BLaER1 treated with 17β-estradiol and CSF1 and Interleukin-3, amounts not matched to agents 10 nM and 100 nM (cell line): ENCODE data around the gene JPH3.

ENCODE experiments used
- H3K27ac ChIP-seq, 11 experiments: shearing (Covaris generic); formaldehyde crosslinking; 2 replicates each; pipeline ENCODE4 v1.8.1; 2022
- H3K27me3 ChIP-seq, 11 experiments: shearing (Covaris generic); formaldehyde crosslinking; 2 replicates each; pipeline ENCODE4 v1.8.1; 2022
- H3K36me3 ChIP-seq, 11 experiments: shearing (Covaris generic); formaldehyde crosslinking; 2 replicates each; pipeline ENCODE4 v1.8.1; 2022
- H3K4me1 ChIP-seq, 10 experiments: shearing (Covaris generic); formaldehyde crosslinking; 2 replicates each; pipeline ENCODE4 v1.8.1; 2022
- H3K4me2 ChIP-seq, 11 experiments: shearing (Covaris generic); formaldehyde crosslinking; 2 replicates each; pipeline ENCODE4 v1.8.1; 2022
- H3K4me3 ChIP-seq, 10 experiments: shearing (Covaris generic); formaldehyde crosslinking; 2 replicates each; pipeline ENCODE4 v1.8.1; 2022
- H3K9ac ChIP-seq, 11 experiments: shearing (Covaris generic); formaldehyde crosslinking; 2 replicates each; pipeline ENCODE4 v1.8.1; 2022
- H3K9me3 ChIP-seq, 11 experiments: shearing (Covaris generic); formaldehyde crosslinking; replicated peaks in 1 of 11; 2 replicates each; pipeline ENCODE4 v1.8.1; 2022
- H4K20me1 ChIP-seq, 11 experiments: shearing (Covaris generic); formaldehyde crosslinking; 2 replicates each; pipeline ENCODE4 v1.8.1; 2022
- Cebpa-rat ChIP-seq, 11 experiments: shearing (Covaris generic); IDR thresholded peaks; 2 replicates each; pipeline ENCODE4 v1.8.1; 2022

The JPH3 gene

GRCh38 chr16:87729266-87729954 lies 127.1 kb downstream of the JPH3 start:
- H3K36me3 ChIP-seq: peaks cover 40 to 70% (median 52%) of the 10 kb centered on the region in 11 experiments
- no peak for TF ChIP-seq Cebpa-rat (IDR thresholded peaks at IDR 0.05)

GRCh38 chr16:87731607-87732006 lies 129.3 kb downstream of the JPH3 start:
- Histone ChIP-seq H3K4me1 (peaks cover 20 to 26% (median 23%) of the 10 kb centered on the region in 10 experiments), H3K9me3 (no peaks in the 10 kb centered on the region), H3K27me3 (no peaks in the 10 kb centered on the region), H4K20me1 (peaks cover 0 to 57% (median 36%) of the 10 kb centered on the region in 11 experiments; a peak in 19 of 22 replicates), H3K27ac (no peak overlapping the region), H3K9ac (no peak overlapping the region), H3K4me3 (no peak overlapping the region), H3K36me3 (peaks cover 51 to 87% (median 70%) of the 10 kb centered on the region in 11 experiments), H3K4me2 (no peak overlapping the region)
- TF ChIP-seq Cebpa-rat (IDR thresholded peaks at IDR 0.05): no peak

More at GRCh38 chr16:87729266-87729954, 127.1 kb downstream of the JPH3 start:
- Histone ChIP-seq H3K27me3 (no peaks in the 10 kb centered on the region), H3K9me3 (no peaks in the 10 kb centered on the region), H4K20me1 (peaks cover 4 to 36% (median 18%) of the 10 kb centered on the region in 11 experiments; a peak in 18 of 22 replicates), H3K4me2 (no peak overlapping the region), H3K4me1 (peaks cover 35 to 42% (median 39%) of the 10 kb centered on the region in 10 experiments), H3K9ac (no peak overlapping the region; a peak in 1 of 22 replicates), H3K4me3 (no peak overlapping the region), H3K27ac (peak overlapping the region in 1 of 11 experiments; percentile 70; a peak in 1 of 22 replicates)

- Histone ChIP-seq H3K27ac (no peak overlapping the region), H3K9ac (no peak overlapping the region), H3K4me2 (no peak overlapping the region), H3K4me3 (no peak overlapping the region), H3K4me1 (peaks cover 5 to 10% (median 7%) of the 10 kb centered on the region in 10 experiments), H3K9me3 (no peaks in the 10 kb centered on the region), H3K36me3 (peaks cover 65 to 94% (median 86%) of the 10 kb centered on the region in 11 experiments), H3K27me3 (no peaks in the 10 kb centered on the region), H4K20me1 (peaks cover 0 to 73% (median 44%) of the 10 kb centered on the region in 11 experiments; a peak in 19 of 22 replicates)
- no peak for TF ChIP-seq Cebpa-rat (IDR thresholded peaks at IDR 0.05)
These were observed 130.9 kb downstream of the JPH3 start for GRCh38 chr16:87733190-87733589.

- Histone ChIP-seq H3K36me3 (peaks cover 54 to 87% (median 80%) of the 10 kb centered on the region in 11 experiments), H3K9ac (no peak overlapping the region), H3K27ac (no peak overlapping the region)
These were observed 132.3 kb downstream of the JPH3 start for GRCh38 chr16:87734644-87735043.

GRCh38 chr16:87735270-87736007 lies 133.1 kb downstream of the JPH3 start:
- peaks cover 0 to 87% (median 57%) of the 10 kb centered on the region in 11 experiments; a peak in 19 of 22 replicates for H4K20me1 ChIP-seq
- H3K4me2 ChIP-seq: no peak overlapping the region
- no peaks in the 10 kb centered on the region; a peak in 1 of 20 replicates for H3K4me1 ChIP-seq
- no peak overlapping the region for H3K4me3 ChIP-seq
- H3K27ac ChIP-seq: no peak overlapping the region
- no peaks in the 10 kb centered on the region for H3K9me3 ChIP-seq
- no peak for TF ChIP-seq Cebpa-rat (IDR thresholded peaks at IDR 0.05)
- no peak overlapping the region for H3K9ac ChIP-seq
- H3K36me3 ChIP-seq: peaks cover 54 to 87% (median 80%) of the 10 kb centered on the region in 11 experiments
- no peaks in the 10 kb centered on the region for H3K27me3 ChIP-seq

More at GRCh38 chr16:87734644-87735043, 132.3 kb downstream of the JPH3 start:
- Histone ChIP-seq H3K4me1 (no peaks in the 10 kb centered on the region; a peak in 1 of 20 replicates), H3K9me3 (no peaks in the 10 kb centered on the region), H3K4me3 (no peak overlapping the region), H3K4me2 (no peak overlapping the region), H3K27me3 (no peaks in the 10 kb centered on the region), H4K20me1 (peaks cover 0 to 79% (median 49%) of the 10 kb centered on the region in 11 experiments; a peak in 19 of 22 replicates)
- TF ChIP-seq Cebpa-rat (IDR thresholded peaks at IDR 0.05): no peak

GRCh38 chr16:87736008-87736382 lies 133.7 kb downstream of the JPH3 start:
- Histone ChIP-seq H3K36me3 (peaks cover 56 to 87% (median 81%) of the 10 kb centered on the region in 11 experiments), H3K9me3 (no peaks in the 10 kb centered on the region), H3K27ac (no peak overlapping the region), H3K9ac (no peak overlapping the region), H3K27me3 (no peaks in the 10 kb centered on the region), H3K4me2 (no peak overlapping the region), H3K4me3 (no peak overlapping the region), H4K20me1 (peaks cover 0 to 91% (median 62%) of the 10 kb centered on the region in 11 experiments; a peak in 19 of 22 replicates), H3K4me1 (no peaks in the 10 kb centered on the region; a peak in 1 of 20 replicates)
- TF ChIP-seq Cebpa-rat (IDR thresholded peaks at IDR 0.05): no peak

GRCh38 chr16:87739801-87740200 lies 137.5 kb downstream of the JPH3 start:
- no peak overlapping the region for H3K4me2 ChIP-seq
- no peaks in the 10 kb centered on the region for H3K9me3 ChIP-seq
- 0 out of 22 replicates have a peak overlapping the region, but pooled peaks of 1 of the 11 experiments have one; percentile 2 for H3K9ac ChIP-seq
- no peak for TF ChIP-seq Cebpa-rat (IDR thresholded peaks at IDR 0.05)
- no peaks in the 10 kb centered on the region for H3K27me3 ChIP-seq
- H3K27ac ChIP-seq: no peak overlapping the region
- no peak overlapping the region for H3K4me3 ChIP-seq
- H3K36me3 ChIP-seq: peaks cover 69 to 89% (median 86%) of the 10 kb centered on the region in 11 experiments
- no peaks in the 10 kb centered on the region; a peak in 1 of 20 replicates for H3K4me1 ChIP-seq
- peaks cover 0 to 91% (median 63%) of the 10 kb centered on the region in 11 experiments; a peak in 20 of 22 replicates for H4K20me1 ChIP-seq

- 0 out of 22 replicates have a peak overlapping the region, but pooled peaks of 1 of the 11 experiments have one; percentile 2 for H3K9ac ChIP-seq
- H3K4me1 ChIP-seq: no peaks in the 10 kb centered on the region; a peak in 1 of 20 replicates
- no peak overlapping the region for H3K4me2 ChIP-seq
- peaks cover 0 to 91% (median 66%) of the 10 kb centered on the region in 11 experiments; a peak in 20 of 22 replicates for H4K20me1 ChIP-seq
- H3K9me3 ChIP-seq: no peaks in the 10 kb centered on the region
- peaks cover 73 to 92% (median 90%) of the 10 kb centered on the region in 11 experiments for H3K36me3 ChIP-seq
- TF ChIP-seq Cebpa-rat (IDR thresholded peaks at IDR 0.05): no peak
- H3K4me3 ChIP-seq: no peak overlapping the region
- no peak overlapping the region for H3K27ac ChIP-seq
- H3K27me3 ChIP-seq: no peaks in the 10 kb centered on the region
These were observed 138.1 kb downstream of the JPH3 start for GRCh38 chr16:87740441-87740840.

- H3K4me2 ChIP-seq: no peak overlapping the region
- peaks cover 74 to 92% (median 90%) of the 10 kb centered on the region in 11 experiments for H3K36me3 ChIP-seq
- no peaks in the 10 kb centered on the region; a peak in 1 of 20 replicates for H3K4me1 ChIP-seq
- H3K4me3 ChIP-seq: no peak overlapping the region
- no peak overlapping the region for H3K9ac ChIP-seq
- TF ChIP-seq Cebpa-rat (IDR thresholded peaks at IDR 0.05): no peak
- peaks cover 0 to 91% (median 66%) of the 10 kb centered on the region in 11 experiments; a peak in 20 of 22 replicates for H4K20me1 ChIP-seq
- H3K27me3 ChIP-seq: no peaks in the 10 kb centered on the region
- H3K27ac ChIP-seq: no peak overlapping the region
- no peaks in the 10 kb centered on the region for H3K9me3 ChIP-seq
These were observed 138.7 kb downstream of the JPH3 start for GRCh38 chr16:87740909-87741424.
